GM18909 (cell line): ENCODE measurements around the gene NUTM2E.
A peak's percentile ranks its signal among the peaks of the same experiment; 100 is the strongest.
"Not testable (repeated sequence)": the region's sequence is repeated elsewhere in the genome, so short reads cannot be mapped to it uniquely, and the experiment has no call there.

Experiments used
- ATAC-seq: cut with Tn5 transposase; IDR thresholded peaks from one replicate; pipeline ENCODE4 v1.9.1; 2021; ENCODE audit warnings: mild to moderate bottlenecking; ENCODE audit not compliant: unreplicated experiment, poor library complexity

The NUTM2E gene

GRCh38 chr10:79826496-79827215 lies at the start of gene NUTM2E:
Gene NUTM2E (plus strand): TSS chr10:79826739. CDS start chr10:79841741, 15,002 bp downstream.
- peak; percentile 95 for ATAC-seq

GRCh38 chr10:79777997-79778396 lies 48.5 kb upstream of the NUTM2E start:
- ATAC-seq: not testable (repeated sequence)

- peak; percentile 92 for ATAC-seq
Observed at GRCh38 chr10:79779310-79779938, 47.1 kb upstream of the NUTM2E start.

- not testable (repeated sequence) for ATAC-seq
Observed at GRCh38 chr10:79779992-79780391, 46.5 kb upstream of the NUTM2E start.

GRCh38 chr10:79781584-79781983 lies 45.0 kb upstream of the NUTM2E start:
- ATAC-seq: not testable (repeated sequence)

- not testable (repeated sequence) for ATAC-seq
Observed at GRCh38 chr10:79787455-79787952, 39.0 kb upstream of the NUTM2E start.

GRCh38 chr10:79789351-79789750 lies 37.2 kb upstream of the NUTM2E start:
- ATAC-seq: not testable (repeated sequence)

GRCh38 chr10:79791906-79792517 lies 34.5 kb upstream of the NUTM2E start:
- ATAC-seq: not testable (repeated sequence)

GRCh38 chr10:79799337-79799736 lies 27.2 kb upstream of the NUTM2E start:
- ATAC-seq: peak; percentile 68

GRCh38 chr10:79805857-79806256 lies 20.7 kb upstream of the NUTM2E start:
- ATAC-seq: not testable (repeated sequence)

GRCh38 chr10:79811895-79812294 lies 14.6 kb upstream of the NUTM2E start:
- ATAC-seq: not testable (repeated sequence)

- ATAC-seq: not testable (repeated sequence)
Observed at GRCh38 chr10:79816290-79816689, 10.2 kb upstream of the NUTM2E start.

GRCh38 chr10:79823387-79823786 lies 3.2 kb upstream of the NUTM2E start:
- not testable (repeated sequence) for ATAC-seq

- ATAC-seq: peak; percentile 24
Observed at GRCh38 chr10:79825587-79826011, 940 bp upstream of the NUTM2E start.

- ATAC-seq: not testable (repeated sequence)
Observed at GRCh38 chr10:79826131-79826495, 426 bp upstream of the NUTM2E start.

GRCh38 chr10:79833833-79834232 lies 7.3 kb downstream of the NUTM2E start:
- not testable (repeated sequence) for ATAC-seq

- not testable (repeated sequence) for ATAC-seq
Observed at GRCh38 chr10:79835891-79836290, 9.4 kb downstream of the NUTM2E start.

GRCh38 chr10:79836891-79837290 lies 10.4 kb downstream of the NUTM2E start:
- ATAC-seq: not testable (repeated sequence)

GRCh38 chr10:79838441-79838840 lies 11.9 kb downstream of the NUTM2E start:
- not testable (repeated sequence) for ATAC-seq

- ATAC-seq: not testable (repeated sequence)
Observed at GRCh38 chr10:79853191-79853854, 26.8 kb downstream of the NUTM2E start.
